H9 (cell line): Measurements from ENCODE around the gene PPFIA2. TPM values are rescaled to one million over a fixed set of nuclear protein-coding genes. Genes with fewer than 3 reads are reported as not detected.

ENCODE experiments used
- DNase-seq: peaks from one replicate; pipeline ENCODE4 v3.0.0-alpha.2; 2017
- H2AFZ ChIP-seq: one replicate; pipeline ENCODE4 v1.6.1; 2013; ENCODE audit warnings: mild to moderate bottlenecking, low read length, control low read depth, moderate library complexity
- H2AK5ac ChIP-seq: 2 replicates; pipeline ENCODE4 v1.6.1; 2013; ENCODE audit warnings: low read length, control low read depth, mixed read lengths; ENCODE audit not compliant: insufficient read length
- H2BK120ac ChIP-seq: one replicate; pipeline ENCODE4 v1.6.1; 2013; ENCODE audit warnings: low read depth, mild to moderate bottlenecking, low read length, control low read depth, inconsistent platforms; ENCODE audit not compliant: poor library complexity, severe bottlenecking
- H2BK12ac ChIP-seq: 2 replicates; pipeline ENCODE4 v1.6.1; 2013; ENCODE audit warnings: low read length, control low read depth, mixed read lengths, low read depth; ENCODE audit not compliant: insufficient read length
- H2BK15ac ChIP-seq: 2 replicates; pipeline ENCODE4 v1.6.1; 2013; ENCODE audit warnings: low read depth, low read length, control low read depth
- H2BK20ac ChIP-seq: one replicate; pipeline ENCODE4 v1.6.1; 2013; ENCODE audit warnings: low read depth, mild to moderate bottlenecking, low read length, control low read depth, inconsistent platforms; ENCODE audit not compliant: poor library complexity, severe bottlenecking
- H2BK5ac ChIP-seq: 2 replicates; pipeline ENCODE4 v1.6.1; 2013; ENCODE audit warnings: low read length, control low read depth, mixed read lengths; ENCODE audit not compliant: insufficient read length
- H3K14ac ChIP-seq: 2 replicates; pipeline ENCODE4 v1.6.1; 2013; ENCODE audit warnings: low read length, control low read depth; ENCODE audit not compliant: insufficient read depth
- H3K18ac ChIP-seq: 2 replicates; pipeline ENCODE4 v1.6.1; 2013; ENCODE audit warnings: low read depth, mild to moderate bottlenecking, mixed read lengths, low read length, control low read depth; ENCODE audit not compliant: insufficient read length
- H3K23ac ChIP-seq: 2 replicates; pipeline ENCODE4 v1.6.1; 2013; ENCODE audit warnings: low read length, control low read depth, mixed read lengths, low read depth; ENCODE audit not compliant: insufficient read length
- H3K23me2 ChIP-seq: 2 replicates; pipeline ENCODE4 v1.6.1; 2013; ENCODE audit warnings: low read depth, mild to moderate bottlenecking, mixed read lengths, low read length, control low read depth; ENCODE audit not compliant: insufficient read length, poor library complexity, severe bottlenecking
- H3K27ac ChIP-seq: 2 replicates; pipeline ENCODE4 v1.5.1; 2013; ENCODE audit warnings: low read length, control low read depth, mixed read lengths, low read depth; ENCODE audit not compliant: insufficient read length
- H3K27me3 ChIP-seq: 2 replicates; pipeline ENCODE4 v1.6.1; 2013; ENCODE audit warnings: low read length, control low read depth, inconsistent platforms; ENCODE audit not compliant: insufficient read depth
- H3K4ac ChIP-seq: 2 replicates; pipeline ENCODE4 v1.6.1; 2013; ENCODE audit warnings: low read depth, mild to moderate bottlenecking, control low read depth, inconsistent platforms, low read length, moderate library complexity
- H3K4me1 ChIP-seq: 2 replicates; pipeline ENCODE4 v1.6.1; 2013; ENCODE audit warnings: low read length, control low read depth, inconsistent platforms; ENCODE audit not compliant: insufficient read depth
- H3K4me2 ChIP-seq: 2 replicates; pipeline ENCODE4 v1.6.1; 2013; ENCODE audit warnings: low read length, control low read depth, mixed read lengths; ENCODE audit not compliant: insufficient read length, insufficient read depth
- H3K56ac ChIP-seq: 2 replicates; pipeline ENCODE4 v1.6.1; 2013; ENCODE audit warnings: low read depth, mild to moderate bottlenecking, mixed read lengths, low read length, control low read depth; ENCODE audit not compliant: insufficient read length
- H3K79me1 ChIP-seq: 2 replicates; pipeline ENCODE4 v1.6.1; 2013; ENCODE audit warnings: low read depth, mild to moderate bottlenecking, moderate library complexity, low read length, control low read depth, inconsistent platforms; ENCODE audit not compliant: insufficient read depth, poor library complexity, severe bottlenecking
- H3K79me2 ChIP-seq: 2 replicates; pipeline ENCODE4 v1.6.1; 2013; ENCODE audit warnings: low read length, control low read depth, inconsistent platforms; ENCODE audit not compliant: insufficient read depth
- H3K9ac ChIP-seq: 2 replicates; pipeline ENCODE4 v1.6.1; 2013; ENCODE audit warnings: low read length, control low read depth, mixed read lengths; ENCODE audit not compliant: insufficient read length; ENCODE audit errors: extremely low read depth
- H3K9me3 ChIP-seq: one replicate; pipeline ENCODE4 v1.6.1; 2013; ENCODE audit warnings: low read depth, low read length, inconsistent platforms; ENCODE audit not compliant: control insufficient read depth
- H3T11ph ChIP-seq: one replicate; pipeline ENCODE4 v1.6.1; 2013; ENCODE audit warnings: mild to moderate bottlenecking, low read length, control low read depth, inconsistent platforms
- H4K20me1 ChIP-seq: one replicate; pipeline ENCODE4 v1.6.1; 2013; ENCODE audit not compliant: control insufficient read depth, insufficient read length, insufficient read depth
- H4K5ac ChIP-seq: 2 replicates; pipeline ENCODE4 v1.6.1; 2013; ENCODE audit warnings: low read depth, mild to moderate bottlenecking, mixed read lengths, low read length, control low read depth; ENCODE audit not compliant: insufficient read length
- H4K8ac ChIP-seq: replicated peaks from 2 replicates; pipeline ENCODE4 v1.6.1; 2013; ENCODE audit warnings: low read length, control low read depth, mixed read lengths, low read depth; ENCODE audit not compliant: insufficient read length
- H4K91ac ChIP-seq: 2 replicates; pipeline ENCODE4 v1.6.1; 2013; ENCODE audit warnings: low read depth, mild to moderate bottlenecking, moderate library complexity, mixed read lengths, low read length, control low read depth; ENCODE audit not compliant: insufficient read length
- H3K27ac Mint-ChIP-seq, 3 experiments: 2 replicates in 2 of 3; 3 replicates in 1 of 3; pipeline ENCODE4 v1.8.0; 2020 to 2021; ENCODE audit warnings: mixed read lengths in 3 of 3, mild to moderate bottlenecking in 1 of 3, moderate library complexity in 1 of 3
- H3K27me3 Mint-ChIP-seq: 2 replicates; pipeline ENCODE4 v1.8.0; 2021; ENCODE audit warnings: low read depth, mild to moderate bottlenecking, moderate library complexity, mixed read lengths
- H3K36me3 Mint-ChIP-seq, 3 experiments: 2 replicates in 2 of 3; 3 replicates in 1 of 3; pipeline ENCODE4 v1.8.0; 2020 to 2021; ENCODE audit warnings: low read depth in 3 of 3, mixed read lengths in 3 of 3; ENCODE audit not compliant: insufficient read depth in 1 of 3
- H3K4me1 Mint-ChIP-seq, 2 experiments: 2 replicates each; pipeline ENCODE4 v1.8.0; 2020; ENCODE audit warnings: mixed read lengths in 2 of 2
- H3K4me3 Mint-ChIP-seq, 2 experiments: 2 replicates in 1 of 2; 3 replicates in 1 of 2; pipeline ENCODE4 v1.8.0; 2020 to 2021; ENCODE audit warnings: mild to moderate bottlenecking in 2 of 2, mixed read lengths in 2 of 2, moderate library complexity in 1 of 2
- H3K9me3 Mint-ChIP-seq, 2 experiments: 2 replicates in 1 of 2; 3 replicates in 1 of 2; pipeline ENCODE4 v1.8.0; 2020; ENCODE audit warnings: mild to moderate bottlenecking in 2 of 2, mixed read lengths in 2 of 2, moderate library complexity in 1 of 2
- WGBS: extraction: QIAGEN DNeasy Blood & Tissue Kit; methylation state at CpG from one replicate; pipeline ENCODE4 v1.1.7; 2013; ENCODE audit warnings: missing lambda C conversion rate, low lambda C conversion rate, mixed read lengths; ENCODE audit not compliant: insufficient read length; ENCODE audit errors: extremely low coverage; 5-methylcytosine and 5-hydroxymethylcytosine counted together
- total RNA-seq: library from RNA; stranded (reverse); gene quantifications from 2 replicates; pipeline ENCODE4 v1.2.1, GENCODE V29; 2021
- TF ChIP-seq, protein P1 (sequence below): fragments of 200-600 bp; sonication (generic); conservative IDR thresholded peaks from 3 replicates; pipeline ENCODE4 v1.8.0; 2021; ENCODE audit warnings: antibody characterized with exemption, mild to moderate bottlenecking

Gene PPFIA2
- total RNA-seq, 1 experiment from 2014 or later = 1.3 TPM

GRCh38 chr12:81249976-81250375, 509.2 kb downstream of the PPFIA2 start:
- H4K8ac ChIP-seq = no peak overlapping the region
- Mint-ChIP-seq H3K36me3 (peaks cover 0 to under 1% (median 0%) of the 10 kb centered on the region in 3 experiments; a peak in 1 of 7 replicates), H3K27ac (no peak overlapping the region), H3K9me3 (no peaks in the 10 kb centered on the region), H3K27me3 (no peaks in the 10 kb centered on the region), H3K4me1 (peaks cover 12% of the 10 kb centered on the region in 2 experiments), H3K4me3 (no peak overlapping the region)
- no CpG with 5 or more reads among the region's 2 CpGs for WGBS
- H3T11ph ChIP-seq = no peak overlapping the region
- no peak overlapping the region for H3K27ac ChIP-seq
- H3K4me2 ChIP-seq = no peak overlapping the region
- H3K4me1 ChIP-seq = no peaks in the 10 kb centered on the region
- no peak overlapping the region for H3K4ac ChIP-seq
- H2AFZ ChIP-seq = no peak overlapping the region
- H2BK15ac ChIP-seq = no peak overlapping the region
- no peak overlapping the region for H3K9ac ChIP-seq
- no peak for DNase-seq
- H2BK120ac ChIP-seq = no peak overlapping the region
- no peaks in the 10 kb centered on the region for H3K27me3 ChIP-seq
- no peaks in the 10 kb centered on the region for H3K9me3 ChIP-seq
- H3K14ac ChIP-seq = no peak overlapping the region
- no peak overlapping the region for H2BK12ac ChIP-seq
- no peak overlapping the region for H2BK5ac ChIP-seq
- H2AK5ac ChIP-seq = no peak overlapping the region
- no peaks in the 10 kb centered on the region for H3K79me2 ChIP-seq
- H3K23ac ChIP-seq = no peak overlapping the region
- TF ChIP-seq, protein P1, sequence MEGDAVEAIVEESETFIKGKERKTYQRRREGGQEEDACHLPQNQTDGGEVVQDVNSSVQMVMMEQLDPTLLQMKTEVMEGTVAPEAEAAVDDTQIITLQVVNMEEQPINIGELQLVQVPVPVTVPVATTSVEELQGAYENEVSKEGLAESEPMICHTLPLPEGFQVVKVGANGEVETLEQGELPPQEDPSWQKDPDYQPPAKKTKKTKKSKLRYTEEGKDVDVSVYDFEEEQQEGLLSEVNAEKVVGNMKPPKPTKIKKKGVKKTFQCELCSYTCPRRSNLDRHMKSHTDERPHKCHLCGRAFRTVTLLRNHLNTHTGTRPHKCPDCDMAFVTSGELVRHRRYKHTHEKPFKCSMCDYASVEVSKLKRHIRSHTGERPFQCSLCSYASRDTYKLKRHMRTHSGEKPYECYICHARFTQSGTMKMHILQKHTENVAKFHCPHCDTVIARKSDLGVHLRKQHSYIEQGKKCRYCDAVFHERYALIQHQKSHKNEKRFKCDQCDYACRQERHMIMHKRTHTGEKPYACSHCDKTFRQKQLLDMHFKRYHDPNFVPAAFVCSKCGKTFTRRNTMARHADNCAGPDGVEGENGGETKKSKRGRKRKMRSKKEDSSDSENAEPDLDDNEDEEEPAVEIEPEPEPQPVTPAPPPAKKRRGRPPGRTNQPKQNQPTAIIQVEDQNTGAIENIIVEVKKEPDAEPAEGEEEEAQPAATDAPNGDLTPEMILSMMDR = no peak
- no peak overlapping the region for H3K18ac ChIP-seq
- H4K91ac ChIP-seq = no peak overlapping the region
- H4K20me1 ChIP-seq = no peaks in the 10 kb centered on the region
- no peak overlapping the region for H3K56ac ChIP-seq
- no peaks in the 10 kb centered on the region for H3K79me1 ChIP-seq
- no peaks in the 10 kb centered on the region for H3K23me2 ChIP-seq
- H2BK20ac ChIP-seq = no peak overlapping the region
- no peak overlapping the region for H4K5ac ChIP-seq
